ENCODE results near the gene FMO3.

FMO3 gene

GRCh38 chr1:171117085-171117484, 26.4 kb downstream of the FMO3 start:
- no peak for DNase-seq

- no peak for DNase-seq
Observed at GRCh38 chr1:171119648-171120047, 28.9 kb downstream of the FMO3 start.

DNA sequence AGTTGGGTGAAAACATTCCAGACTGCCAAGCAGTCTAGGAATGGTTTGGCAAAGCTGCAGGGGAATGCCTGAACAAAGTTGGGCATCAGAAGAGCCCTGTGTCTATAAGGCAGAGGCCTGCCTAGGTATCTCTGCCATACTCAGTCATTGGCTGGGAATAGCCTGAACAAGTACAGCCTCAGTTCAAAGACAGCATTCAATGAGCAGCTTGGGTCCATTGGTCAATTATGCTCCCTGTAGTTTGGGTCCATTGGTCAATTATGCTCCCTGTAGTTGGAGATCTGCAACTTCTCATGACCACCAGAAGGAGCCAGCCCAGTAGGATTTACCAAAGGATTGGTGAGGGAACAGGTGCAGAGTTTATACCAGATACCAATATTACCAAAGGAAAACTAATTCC, 31.6 kb downstream of the FMO3 start:
- DNase-seq = no peak

DNA sequence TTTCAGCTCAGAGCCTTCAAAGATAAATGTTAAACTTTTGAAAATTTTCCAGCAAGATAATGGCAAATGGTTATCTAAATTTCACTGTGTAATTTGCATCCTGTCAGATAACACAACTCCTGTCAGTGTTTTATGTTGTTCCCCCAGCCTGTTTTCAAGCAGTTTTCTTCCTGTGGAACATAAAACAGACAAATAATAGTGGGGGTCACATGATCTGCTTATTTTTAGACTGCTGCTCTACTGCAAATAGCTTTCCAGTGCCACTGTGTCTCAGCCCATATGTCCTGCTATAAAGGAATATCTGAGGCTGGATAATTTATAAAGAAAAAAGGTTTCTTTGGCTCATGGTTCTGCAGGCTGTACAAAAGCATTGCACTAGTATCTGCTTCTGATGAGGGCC, 32.2 kb downstream of the FMO3 start:
- DNase-seq = no peak

DNA sequence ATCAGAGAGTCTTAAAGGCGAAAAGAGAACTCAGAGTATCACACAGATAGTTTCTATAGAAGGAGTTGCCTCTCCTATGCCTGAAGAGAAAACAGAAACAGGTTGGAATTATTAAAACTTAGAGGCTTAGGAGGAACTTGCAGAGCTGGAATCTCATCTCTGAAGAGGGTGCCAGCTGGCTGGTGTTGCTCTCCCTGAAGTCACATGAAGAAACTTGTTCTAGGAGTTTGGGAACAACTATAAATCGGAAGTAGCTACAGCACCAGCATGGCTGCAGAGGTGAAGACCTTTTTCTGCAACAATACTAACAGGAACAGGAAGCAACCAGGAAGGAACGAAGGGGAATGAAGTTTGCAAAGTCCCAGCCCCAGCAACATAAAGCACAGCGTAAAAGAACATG, 35.8 kb downstream of the FMO3 start:
- DNase-seq = no peak

DNA sequence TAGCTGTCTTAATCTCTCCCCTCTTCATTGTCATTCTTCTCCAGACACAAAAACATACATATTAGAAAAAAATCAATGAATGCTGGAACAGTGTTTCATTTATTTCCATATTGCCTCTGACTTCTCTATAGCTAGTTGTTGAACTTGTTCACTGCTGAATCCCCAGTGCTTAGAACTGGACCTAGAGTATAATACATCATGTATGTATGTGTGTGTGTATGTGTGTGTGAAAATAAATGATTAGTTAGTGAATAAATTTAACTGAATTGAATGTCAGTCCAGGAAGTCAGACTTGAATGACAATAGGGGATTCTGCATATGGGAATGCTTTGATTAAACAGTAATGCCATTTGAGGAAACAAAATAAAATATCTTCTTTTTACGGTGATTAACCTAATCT, 36.4 kb downstream of the FMO3 start:
- DNase-seq = no peak

- no peak for DNase-seq
Observed at GRCh38 chr1:171127501-171127900, 36.8 kb downstream of the FMO3 start.

DNA sequence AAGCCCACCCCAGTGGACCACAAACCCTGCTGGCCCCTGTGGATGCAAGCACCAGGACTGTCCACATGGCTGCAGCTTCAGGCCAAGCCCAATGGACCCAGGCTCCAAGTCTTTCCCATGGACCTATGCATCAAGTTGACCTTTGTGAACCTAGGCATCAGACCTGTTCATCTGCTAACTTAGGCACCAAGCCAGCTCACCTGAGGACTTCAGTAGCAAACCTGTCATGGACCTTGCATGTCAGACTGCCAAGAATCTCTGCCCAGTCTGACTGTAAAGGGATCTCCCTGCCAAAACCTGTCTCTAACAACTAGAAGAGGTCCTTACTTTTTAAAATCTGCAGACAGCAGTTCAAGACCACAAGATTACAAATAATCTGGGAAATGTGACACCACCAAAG, 37.8 kb downstream of the FMO3 start:
- no peak for DNase-seq

DNA sequence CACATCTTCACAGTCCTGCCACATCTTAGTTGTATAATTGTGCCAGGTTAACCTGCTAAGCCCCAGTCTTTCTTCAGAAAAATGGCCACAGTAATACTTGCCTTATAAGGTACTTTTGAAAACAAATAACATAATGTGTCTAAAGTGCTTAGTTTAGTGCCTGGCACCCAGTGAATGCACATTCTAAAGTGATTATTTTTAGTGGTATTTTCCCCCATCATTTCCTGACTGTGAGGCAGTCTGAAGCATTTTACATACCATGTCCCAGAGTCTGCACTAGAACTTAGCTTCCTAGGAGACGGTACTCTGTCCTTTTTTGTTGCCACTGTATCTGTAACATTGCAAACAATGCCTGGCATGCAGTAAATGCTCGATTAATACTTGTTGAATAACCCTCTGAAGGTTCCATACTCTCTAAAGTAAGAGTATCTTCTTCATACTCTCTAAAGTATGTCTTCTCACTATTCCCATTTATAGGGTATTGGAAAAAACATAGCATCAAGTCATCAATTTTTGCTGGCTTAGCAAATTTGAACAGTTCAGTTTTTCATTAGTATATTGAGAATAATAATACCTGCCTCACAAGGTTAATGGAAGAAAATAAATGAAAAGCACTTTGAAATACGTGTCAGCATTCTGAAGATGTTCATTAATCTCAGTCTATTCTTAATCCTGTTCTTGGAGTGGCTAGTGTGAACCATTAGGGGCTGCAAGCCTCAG, 43.7 kb downstream of the FMO3 start:
- no peak for DNase-seq

DNA sequence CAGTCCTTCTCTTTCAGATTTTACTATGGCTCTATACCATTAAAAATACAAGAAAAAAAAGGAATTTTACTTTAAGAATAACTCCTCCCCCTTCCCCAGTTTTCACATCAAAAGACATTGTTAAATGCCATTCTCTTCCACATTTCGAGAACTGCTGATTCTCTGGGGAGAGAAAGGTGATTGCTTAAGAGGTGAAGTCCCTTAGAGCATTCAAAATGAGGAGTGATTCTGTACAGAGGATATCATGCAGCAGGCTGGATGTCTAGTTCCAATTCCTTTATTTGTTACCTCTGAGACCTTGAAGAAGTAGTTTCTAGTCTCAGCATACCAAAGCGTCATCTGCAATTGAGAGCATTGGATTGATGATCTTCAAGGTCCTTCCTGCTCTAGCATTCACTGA, 46.9 kb downstream of the FMO3 start:
- no peak for DNase-seq

GRCh38 chr1:171138980-171139379, 48.3 kb downstream of the FMO3 start:
- no peak for DNase-seq

DNA sequence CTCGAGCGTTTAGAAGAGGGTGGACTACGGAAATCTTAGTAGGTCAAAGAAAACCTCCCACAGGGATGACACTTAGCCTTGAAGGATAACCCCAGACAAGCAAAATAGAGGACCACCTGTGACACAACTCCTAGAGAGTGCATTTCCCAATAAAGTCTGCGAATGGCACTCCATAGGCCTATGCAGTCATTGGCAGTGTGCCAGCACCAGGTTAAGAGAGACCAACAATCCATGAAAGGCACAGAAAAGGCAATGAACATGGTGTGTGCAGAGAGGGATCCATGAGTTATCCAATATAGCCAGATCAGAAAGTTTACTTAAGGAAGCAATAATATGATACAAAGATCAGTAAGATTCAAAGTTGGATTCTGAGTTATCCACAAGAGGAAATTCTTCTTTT, 49.2 kb downstream of the FMO3 start:
- peak; percentile 90 for DNase-seq

- DNase-seq = peak; percentile 34
Observed at GRCh38 chr1:171140401-171140800, 49.7 kb downstream of the FMO3 start.

GRCh38 chr1:171140956-171141687, 50.4 kb downstream of the FMO3 start:
- DNase-seq = peak; percentile 91

DNA sequence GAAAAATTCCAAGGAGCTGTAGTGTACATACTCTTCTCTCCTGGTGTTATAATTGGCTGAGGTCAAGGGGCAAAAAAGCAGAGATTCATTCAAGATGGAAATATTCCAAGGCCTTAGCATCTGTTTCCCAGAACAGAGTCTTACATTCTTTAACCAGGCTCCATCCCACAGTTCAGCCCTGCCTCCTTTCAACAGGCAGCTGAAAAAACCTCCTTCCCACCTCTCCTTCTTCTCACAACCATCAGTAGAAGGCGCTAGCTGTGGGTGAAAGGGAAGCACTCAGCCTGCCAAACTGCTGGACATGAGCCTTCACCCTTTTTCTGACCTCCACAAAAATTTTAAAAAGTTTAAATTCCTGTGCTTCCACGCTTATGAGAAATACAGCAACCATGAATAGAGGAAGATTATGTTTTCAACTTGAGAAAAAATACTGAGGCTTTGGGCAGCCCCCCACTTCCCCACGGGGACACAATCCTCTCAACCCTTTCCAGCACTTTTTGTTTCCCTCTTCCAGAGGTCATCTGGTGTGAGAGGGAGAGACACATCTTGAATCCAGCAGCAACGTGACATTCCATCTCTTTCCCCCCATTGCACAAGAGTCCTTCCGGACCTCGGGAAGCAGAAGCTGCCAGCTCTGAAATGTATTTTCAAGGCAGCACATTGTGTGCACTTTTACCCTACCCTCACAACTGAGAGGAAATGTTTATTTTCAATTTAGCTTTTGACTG, 51.1 kb downstream of the FMO3 start:
- peak; percentile 59 for DNase-seq

DNA sequence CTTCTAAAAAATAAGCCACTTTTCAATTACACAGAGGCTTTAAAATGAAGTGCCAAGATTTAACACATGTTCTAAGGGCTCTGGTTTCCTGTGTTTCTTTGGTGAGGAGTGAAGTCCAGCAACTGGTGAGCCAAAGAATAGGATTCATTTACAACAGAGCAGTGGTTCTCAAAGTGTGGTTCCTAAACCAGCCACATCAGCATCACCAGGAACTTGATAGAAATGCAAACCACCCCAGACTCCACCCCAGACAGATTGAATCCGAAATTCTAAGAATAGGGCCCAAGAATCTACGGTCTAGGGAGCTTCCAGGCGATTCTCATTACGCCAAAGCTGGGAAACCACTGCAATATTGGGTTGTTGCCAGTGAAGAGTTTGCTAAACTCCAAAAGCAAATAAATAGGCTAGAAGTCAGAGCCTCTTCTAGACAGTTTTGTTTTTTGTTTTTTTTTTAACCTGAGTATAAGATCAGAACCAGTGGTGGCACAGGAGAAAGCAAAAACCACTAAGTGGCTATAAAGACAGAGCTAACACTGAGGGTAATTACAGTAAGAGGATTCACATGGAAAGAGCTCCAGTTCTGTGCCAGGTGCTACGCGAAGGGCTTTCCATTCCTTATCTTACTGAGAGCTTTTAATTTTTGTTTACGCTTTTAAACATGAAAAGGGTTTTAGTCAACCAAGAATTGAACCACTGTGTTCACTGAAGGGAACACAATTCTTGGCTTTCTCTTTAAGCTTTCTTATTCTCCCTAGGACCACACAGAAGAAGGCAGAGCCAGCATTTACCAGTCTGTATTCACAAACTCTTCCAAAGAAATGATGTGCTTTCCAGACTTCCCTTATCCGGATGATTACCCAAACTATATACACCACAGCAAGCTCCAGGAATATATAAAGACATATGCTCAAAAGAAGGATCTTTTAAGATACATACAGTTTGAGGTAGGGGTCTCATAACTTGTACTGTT, 52.0 kb downstream of the FMO3 start:
- peak; percentile 87 for DNase-seq

GRCh38 chr1:171150156-171150555, 59.5 kb downstream of the FMO3 start:
- DNase-seq = no peak

GRCh38 chr1:171152549-171152948, 61.8 kb downstream of the FMO3 start:
- DNase-seq = peak; percentile 79

DNA sequence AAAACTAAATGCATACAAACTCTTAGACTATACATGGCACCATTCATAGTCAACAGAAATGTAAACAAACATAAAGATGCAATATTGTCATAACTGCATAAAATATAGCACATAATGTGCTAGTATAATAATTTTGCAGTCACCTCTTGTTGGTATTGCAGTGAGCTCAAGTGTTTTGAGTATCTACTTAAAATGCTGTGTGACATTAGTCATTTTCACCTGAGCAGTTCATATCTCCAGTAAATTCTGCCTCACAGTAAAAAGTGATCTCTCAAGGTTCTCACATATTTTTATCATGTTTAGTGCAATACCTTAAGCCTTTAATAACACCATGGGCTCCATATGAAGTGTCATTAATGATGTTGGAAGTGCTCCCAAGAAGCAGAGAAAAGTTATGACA, 64.8 kb downstream of the FMO3 start:
- no peak for DNase-seq

GRCh38 chr1:171158096-171158495, 67.4 kb downstream of the FMO3 start:
- no peak for DNase-seq

DNA sequence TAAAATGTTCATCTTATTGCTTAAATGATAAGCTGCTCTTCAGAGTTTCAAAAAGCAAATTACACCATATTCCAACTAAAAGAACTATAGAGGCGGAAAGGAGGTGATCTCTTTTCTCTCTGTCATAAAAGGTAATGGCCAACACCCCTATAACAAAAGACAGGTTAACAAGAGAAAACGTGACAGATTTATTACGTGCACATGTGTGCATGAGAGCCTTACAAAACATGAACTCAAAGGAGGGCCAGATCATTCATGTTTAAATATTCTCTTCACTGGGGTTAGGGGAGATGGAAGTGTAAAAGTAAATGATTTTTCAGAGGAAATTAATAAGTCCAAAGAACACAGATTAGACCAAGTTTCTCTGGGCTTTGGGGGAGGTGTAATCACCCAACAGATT, 67.8 kb downstream of the FMO3 start:
- no peak for DNase-seq

GRCh38 chr1:171159148-171159547, 68.4 kb downstream of the FMO3 start:
- DNase-seq = no peak

DNA sequence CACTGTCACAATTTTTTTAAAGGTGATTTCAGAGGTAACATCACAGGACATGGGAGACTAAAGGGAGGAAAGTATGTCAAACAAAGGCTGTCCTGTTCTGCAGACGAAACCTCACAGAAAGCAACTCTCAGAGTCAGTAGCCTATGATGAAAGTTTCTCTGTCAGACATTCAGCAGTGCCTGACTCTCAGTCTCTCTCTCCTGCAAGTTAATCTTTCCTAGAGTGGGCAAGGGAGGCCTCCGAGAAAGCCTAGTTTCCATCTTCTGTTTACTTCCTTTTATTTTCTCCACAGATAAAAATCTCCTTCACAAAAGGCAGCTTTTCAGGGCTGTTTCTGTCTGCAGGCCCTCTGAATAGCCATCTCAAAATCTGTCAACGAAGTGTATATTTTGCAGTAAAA, 69.5 kb downstream of the FMO3 start:
- DNase-seq = no peak
